Peyer's patch (tissue), 4 donors: ENCODE measurements around the gene NUP214. TPM values are rescaled to one million over a fixed set of nuclear protein-coding genes. Genes with fewer than 3 reads are reported as not detected.
A peak's percentile ranks its signal among the peaks of the same experiment; 100 is the strongest.
"Not testable (repeated sequence)": the region's sequence is repeated elsewhere in the genome, so short reads cannot be mapped to it uniquely, and the experiment has no call there.

Source experiments
- DNase-seq, 3 donors: peaks; one replicate each; pipeline ENCODE4 v3.0.0-alpha.2; 2017 to 2019
- H3K27ac ChIP-seq, 4 donors: fragments of 200-600 bp; sonication (generic); one replicate each; pipeline ENCODE4 v1.5.1; 2016 to 2019
- H3K27me3 ChIP-seq, 2 donors: fragments of 200-600 bp; sonication (generic); one replicate each; pipeline ENCODE4 v1.5.1; 2019
- H3K36me3 ChIP-seq, 3 donors: fragments of 200-600 bp; sonication (generic); one replicate each; pipeline ENCODE4 v1.5.1; 2016 to 2019
- H3K4me1 ChIP-seq, 4 donors: fragments of 200-600 bp; sonication (generic); one replicate each; pipeline ENCODE4 v1.5.1; 2016 to 2019
- H3K4me3 ChIP-seq, 4 donors: fragments of 200-600 bp; sonication (generic); 1 replicate in 3 of 4; 2 replicates in 1 of 4; pipeline ENCODE4 v1.5.1; 2016 to 2019; ENCODE audit warnings: mild to moderate bottlenecking in 1 of 4
- H3K9me3 ChIP-seq, 4 donors: fragments of 200-600 bp; sonication (generic); one replicate each; pipeline ENCODE4 v1.5.1; 2016 to 2019; ENCODE audit warnings: mild to moderate bottlenecking in 1 of 4
- CTCF ChIP-seq, 6 experiments: fragments of 450-650 bp in 4 of 6; fragments of 200-600 bp in 2 of 6; sonication (generic) in 1 of 6; IDR thresholded peaks; one replicate each; pipeline ENCODE4 v1.5.1; 2017 to 2019; ENCODE audit warnings: antibody characterized with exemption in 6 of 6, mild to moderate bottlenecking in 3 of 6, moderate library complexity in 1 of 6
- POLR2A ChIP-seq, 2 donors: fragments of 450-650 bp; IDR thresholded peaks; one replicate each; pipeline ENCODE4 v1.5.1; 2017; ENCODE audit warnings: antibody characterized with exemption in 2 of 2, mild to moderate bottlenecking in 2 of 2, moderate library complexity in 2 of 2
- total RNA-seq, 4 donors: library from RNA; depleted of rRNA; stranded (reverse); fragments of >200 nt; gene quantifications; one replicate each; pipeline ENCODE4 v1.1.0, GENCODE V29; 2016

Gene NUP214
- total RNA-seq, 4 donors from 2014 or later = 48.2 to 159 (median 88.2) TPM

- no peaks in the 10 kb centered on the region for H3K9me3 ChIP-seq
- peak in 1 of 3 donors; percentile 39 for DNase-seq
Observed at GRCh38 chr9:131260751-131261452, 135.5 kb downstream of the NUP214 start.

DNA sequence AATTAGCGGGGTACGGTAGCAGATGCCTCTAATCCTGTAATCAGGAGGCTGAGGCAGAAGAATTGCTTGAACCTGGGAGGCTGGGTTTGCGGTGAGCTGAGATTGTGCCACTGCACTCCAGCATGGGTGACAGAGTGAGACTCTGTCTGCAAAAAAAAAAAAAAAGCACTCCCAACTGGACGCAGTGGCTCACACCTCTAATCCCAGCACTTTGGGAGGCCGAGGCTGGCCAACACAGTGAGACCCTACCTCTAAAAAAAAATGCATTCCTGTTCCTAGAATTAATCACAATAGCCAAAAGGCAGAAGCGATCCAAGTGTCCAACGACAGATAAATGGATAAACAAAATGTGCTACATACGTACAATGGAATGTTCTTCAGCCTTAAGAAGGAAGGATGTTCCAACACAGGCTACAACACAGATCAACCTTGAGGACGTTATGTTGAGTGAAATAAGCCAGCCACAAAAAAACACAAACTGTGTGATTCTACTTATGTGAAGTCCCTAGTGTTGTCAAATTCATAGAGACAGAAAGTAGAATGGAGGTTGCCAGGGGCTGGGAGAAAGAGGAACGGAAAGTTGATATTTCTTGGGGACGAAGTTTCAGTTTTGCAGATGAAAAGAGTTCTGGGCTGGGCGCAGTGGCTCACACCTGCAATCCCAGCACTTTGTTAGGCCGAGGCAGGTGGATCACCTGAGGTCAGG lies 137.1 kb downstream of the NUP214 start:
- peaks cover 0 to 14% (median 0%) of the 10 kb centered on the region in 3 donors for H3K36me3 ChIP-seq
- no peak for TF ChIP-seq POLR2A (IDR thresholded peaks at IDR 0.05)
- TF ChIP-seq CTCF (IDR thresholded peaks at IDR 0.05) = no peak
- peak overlapping the region in 3 of 4 donors; percentile 8 to 66 (median 17) for H3K27ac ChIP-seq
- DNase-seq = peak in 2 of 3 donors; percentile 57 to 59
- H3K9me3 ChIP-seq = no peaks in the 10 kb centered on the region
- no peak overlapping the region for H3K4me3 ChIP-seq
- no peaks in the 10 kb centered on the region for H3K27me3 ChIP-seq
- peaks cover 0 to 9% (median 2%) of the 10 kb centered on the region in 4 donors for H3K4me1 ChIP-seq

More at GRCh38 chr9:131260751-131261452, 135.5 kb downstream of the NUP214 start:
- Histone ChIP-seq H3K27ac (no peak overlapping the region), H3K4me3 (no peak overlapping the region), H3K4me1 (peaks cover 0 to 11% (median 2%) of the 10 kb centered on the region in 4 donors), H3K27me3 (no peaks in the 10 kb centered on the region), H3K36me3 (peaks cover 0 to 14% (median 0%) of the 10 kb centered on the region in 3 donors)
- TF ChIP-seq CTCF (IDR thresholded peaks at IDR 0.05) (no peak), POLR2A (IDR thresholded peaks at IDR 0.05) (no peak)

GRCh38 chr9:131263033-131263343 lies 137.6 kb downstream of the NUP214 start:
- H3K9me3 ChIP-seq, H3K4me3 ChIP-seq, DNase-seq, H3K27me3 ChIP-seq, H3K4me1 ChIP-seq: not testable (repeated sequence)
- peak overlapping the region in 2 of 4 donors; percentile 8 to 66 for H3K27ac ChIP-seq
- peaks cover 0 to 14% (median 0%) of the 10 kb centered on the region in 3 donors for H3K36me3 ChIP-seq

- no peaks in the 10 kb centered on the region for H3K9me3 ChIP-seq
- H3K27me3 ChIP-seq = no peaks in the 10 kb centered on the region
- DNase-seq = no peak
- peaks cover 0 to 9% (median 2%) of the 10 kb centered on the region in 4 donors for H3K4me1 ChIP-seq
- TF ChIP-seq CTCF (IDR thresholded peaks at IDR 0.05) (no peak), POLR2A (IDR thresholded peaks at IDR 0.05) (no peak)
- no peak overlapping the region for H3K4me3 ChIP-seq
- H3K36me3 ChIP-seq = peaks cover 0 to 14% (median 0%) of the 10 kb centered on the region in 3 donors
- H3K27ac ChIP-seq = peak overlapping the region in 1 of 4 donors; percentile 50
Observed at GRCh38 chr9:131263701-131264100, 138.3 kb downstream of the NUP214 start.

DNA sequence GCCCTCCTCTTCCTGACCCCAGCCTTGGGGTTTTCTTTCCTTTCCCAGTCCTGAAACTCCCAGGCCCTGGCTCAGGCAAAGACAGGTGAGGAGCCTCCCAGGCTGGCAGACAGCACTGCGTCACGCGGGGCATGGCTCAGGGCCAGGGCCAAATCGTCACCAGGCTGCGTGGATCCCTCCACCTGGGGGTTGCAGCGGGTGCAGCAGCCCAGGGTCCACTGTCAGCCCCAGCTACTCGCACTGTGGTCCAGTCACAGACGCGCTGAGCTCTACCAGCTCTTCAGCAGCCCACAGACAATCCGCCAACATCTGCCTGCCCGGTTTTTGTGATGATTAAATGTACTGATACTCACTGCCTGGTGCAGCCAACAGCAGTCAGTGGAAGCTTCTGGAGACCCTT lies 138.8 kb downstream of the NUP214 start:
- TF ChIP-seq POLR2A (IDR thresholded peaks at IDR 0.05) (no peak), CTCF (IDR thresholded peaks at IDR 0.05) (no peak)
- DNase-seq = peak in 1 of 3 donors; percentile 47
- H3K36me3 ChIP-seq = peaks cover 0 to 14% (median 0%) of the 10 kb centered on the region in 3 donors
- peak overlapping the region in 2 of 4 donors; percentile 25 to 50 for H3K27ac ChIP-seq
- H3K4me3 ChIP-seq = no peak overlapping the region
- H3K4me1 ChIP-seq = peaks cover 0 to 9% (median 2%) of the 10 kb centered on the region in 4 donors
- H3K9me3 ChIP-seq = no peaks in the 10 kb centered on the region
- no peaks in the 10 kb centered on the region for H3K27me3 ChIP-seq
